HG03159 (cell line): ENCODE measurements around the gene BCAP31.
A peak's percentile ranks its signal among the peaks of the same experiment; 100 is the strongest.
"Not testable (repeated sequence)": the region's sequence is repeated elsewhere in the genome, so short reads cannot be mapped to it uniquely, and the experiment has no call there.

ENCODE experiments used
- ATAC-seq: cut with Tn5 transposase; IDR thresholded peaks from one replicate; pipeline ENCODE4 v1.9.1; 2021; ENCODE audit warnings: mild to moderate bottlenecking, moderate library complexity; ENCODE audit not compliant: unreplicated experiment

BCAP31 gene

DNA sequence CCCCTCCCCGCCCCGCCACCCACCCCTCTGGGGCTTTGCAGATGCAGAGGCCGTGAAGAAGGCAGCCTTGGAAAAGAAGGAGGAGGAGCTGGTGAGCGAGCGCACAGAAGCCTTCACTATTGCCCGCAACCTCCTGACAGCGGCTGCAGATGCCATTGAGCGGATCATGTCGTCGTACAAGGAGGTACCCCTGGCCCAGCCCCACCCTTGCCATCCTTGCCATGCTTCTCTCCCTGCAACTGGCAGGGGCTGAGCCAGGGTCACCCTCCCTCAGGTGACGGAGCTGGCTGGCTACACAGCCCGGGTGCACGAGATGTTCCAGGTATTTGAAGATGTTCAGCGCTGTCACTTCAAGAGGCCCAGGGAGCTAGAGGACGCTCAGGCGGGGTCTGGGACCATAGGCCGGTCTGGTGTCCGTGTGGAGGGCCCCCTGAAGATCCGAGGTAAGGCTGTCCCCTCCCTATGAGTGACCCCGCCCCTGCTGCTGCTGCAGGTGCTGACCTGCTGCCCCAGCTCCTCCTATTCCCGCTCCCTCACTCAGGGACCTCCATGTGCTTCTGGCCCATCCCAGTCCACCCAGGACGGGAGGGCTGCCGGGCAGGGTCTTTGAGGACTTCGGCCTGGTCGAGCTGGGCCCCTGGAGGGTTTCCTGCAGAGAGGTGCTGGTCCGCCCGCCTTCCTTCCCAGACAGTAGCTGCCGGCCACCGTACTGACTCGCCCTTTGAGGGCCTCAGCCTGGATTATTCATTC lies 12.1 kb upstream of the BCAP31 start:
- no peak for ATAC-seq

DNA sequence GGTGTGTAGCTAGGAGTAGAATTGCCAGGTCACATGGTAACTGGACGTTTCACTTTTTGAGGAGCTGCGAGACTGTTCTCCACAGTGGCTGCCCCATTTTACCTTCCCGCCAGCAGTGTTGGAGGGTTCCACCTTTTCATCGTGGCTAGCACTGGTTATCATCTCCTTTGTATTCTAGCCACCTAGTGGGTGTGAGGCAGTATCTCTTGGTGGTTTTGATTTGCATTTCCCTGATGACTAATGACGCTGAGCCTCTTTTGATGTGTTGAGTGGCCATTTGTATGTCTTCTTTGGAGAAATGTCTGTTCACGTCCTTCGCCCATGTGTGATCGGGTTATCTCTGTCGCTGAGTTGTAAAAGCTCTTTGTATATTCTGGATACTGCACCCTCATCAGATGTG lies 11.1 kb upstream of the BCAP31 start:
- no peak for ATAC-seq

DNA sequence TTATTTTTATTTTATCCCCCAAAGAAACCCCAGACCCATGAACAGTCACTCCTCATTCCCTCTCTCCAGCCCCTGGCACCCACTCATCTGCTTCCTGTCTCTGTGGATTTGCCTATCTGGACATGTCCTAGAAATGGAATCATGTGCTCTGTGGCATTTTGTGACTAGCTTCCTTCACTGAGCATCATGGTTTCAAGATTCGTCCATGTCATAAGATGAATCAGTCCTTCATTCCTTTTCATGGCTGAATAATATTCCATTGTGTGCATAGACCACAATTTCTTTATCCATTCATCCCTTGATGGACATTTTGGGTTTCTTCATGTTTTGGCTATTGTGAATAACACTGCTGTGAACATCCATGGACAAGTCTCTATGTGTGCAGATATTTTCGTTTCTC lies 10.7 kb upstream of the BCAP31 start:
- ATAC-seq, result no peak

DNA sequence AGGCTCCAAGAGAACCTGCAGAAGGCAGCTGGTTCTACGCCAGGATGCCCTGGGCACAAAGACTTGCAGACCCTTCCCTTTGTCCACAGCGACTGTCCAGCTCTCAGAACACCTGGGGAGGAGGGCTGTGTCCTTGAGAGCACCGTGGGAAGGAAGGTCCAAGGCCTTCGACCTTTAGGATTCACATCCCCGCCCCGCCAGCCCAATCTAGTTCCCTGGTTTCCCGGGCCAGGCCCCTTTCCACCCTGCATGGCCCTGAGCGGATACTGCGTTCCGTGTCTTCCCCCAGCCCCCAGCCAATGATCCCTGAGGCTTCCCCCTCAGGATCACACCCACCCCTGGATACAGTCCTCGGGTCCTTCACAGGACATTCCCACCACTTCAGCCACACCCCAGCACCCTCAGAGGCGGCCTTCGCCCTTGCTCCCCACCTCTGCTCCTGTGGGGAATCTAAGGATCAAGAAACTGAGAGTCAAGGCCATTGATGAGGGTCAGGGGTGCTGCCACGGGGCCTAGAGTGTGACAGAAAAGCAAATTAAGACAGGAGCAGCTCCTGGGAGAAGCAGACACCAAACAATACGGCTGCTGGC lies 9.6 kb upstream of the BCAP31 start:
- no peak for ATAC-seq

GRCh38 chrX:153732401-153732800 lies 8.2 kb upstream of the BCAP31 start:
- ATAC-seq, result no peak

DNA sequence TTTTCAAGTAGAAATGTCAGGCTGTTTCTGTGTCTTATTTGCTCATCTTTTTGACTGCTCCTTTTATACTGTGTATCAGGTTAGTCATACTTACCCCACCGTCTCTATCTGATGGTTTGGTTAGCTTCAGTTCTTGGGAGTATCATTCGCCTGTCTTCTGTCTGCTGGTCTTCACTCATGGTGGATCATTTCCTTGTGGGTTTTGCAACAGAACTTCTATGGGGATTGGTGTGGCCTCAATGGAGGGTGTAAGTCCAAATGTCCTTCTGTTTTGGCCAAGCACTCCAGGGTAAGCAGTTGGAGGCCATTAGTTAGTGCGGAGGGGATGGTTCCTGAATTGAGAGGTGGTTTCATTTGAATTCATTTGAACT lies 7.6 kb upstream of the BCAP31 start:
- ATAC-seq, result no peak

DNA sequence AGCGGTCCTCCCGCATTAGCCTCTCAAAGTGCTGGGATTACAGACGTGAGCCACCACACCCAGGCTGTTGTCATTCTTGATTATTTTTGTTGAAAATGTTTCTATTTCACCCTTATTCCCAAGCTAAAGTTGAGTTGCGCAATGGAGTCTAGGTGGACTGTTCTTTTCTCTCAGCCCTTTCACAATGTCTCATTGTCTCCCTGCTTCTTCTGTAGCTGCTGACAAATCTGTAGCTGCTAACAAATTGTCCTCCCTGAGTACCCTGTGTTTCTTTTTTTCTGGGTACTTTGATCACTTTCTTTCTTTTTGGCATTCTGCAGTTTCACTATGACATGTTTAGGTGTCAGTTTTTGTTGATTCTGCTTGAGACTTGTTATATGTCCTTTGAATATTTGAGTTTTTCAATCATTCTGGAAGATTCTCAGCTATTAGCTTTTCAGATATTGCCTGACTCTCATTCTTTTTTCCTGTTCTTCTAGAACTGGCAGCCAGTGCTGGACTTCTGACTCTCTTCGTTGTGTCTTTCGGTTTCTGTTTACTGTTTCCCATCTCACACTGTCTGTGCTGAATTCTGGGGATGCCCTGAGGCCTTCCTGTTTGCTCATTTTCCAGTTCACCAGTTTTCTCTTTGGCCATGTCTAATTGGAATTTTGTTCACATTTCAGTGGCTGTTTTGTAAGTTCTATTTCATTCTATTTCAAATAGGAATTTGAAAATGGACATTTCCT lies 7.1 kb upstream of the BCAP31 start:
- no peak for ATAC-seq

- ATAC-seq, result not testable (repeated sequence)
These were observed 5.9 kb upstream of the BCAP31 start for GRCh38 chrX:153730115-153730514.

DNA sequence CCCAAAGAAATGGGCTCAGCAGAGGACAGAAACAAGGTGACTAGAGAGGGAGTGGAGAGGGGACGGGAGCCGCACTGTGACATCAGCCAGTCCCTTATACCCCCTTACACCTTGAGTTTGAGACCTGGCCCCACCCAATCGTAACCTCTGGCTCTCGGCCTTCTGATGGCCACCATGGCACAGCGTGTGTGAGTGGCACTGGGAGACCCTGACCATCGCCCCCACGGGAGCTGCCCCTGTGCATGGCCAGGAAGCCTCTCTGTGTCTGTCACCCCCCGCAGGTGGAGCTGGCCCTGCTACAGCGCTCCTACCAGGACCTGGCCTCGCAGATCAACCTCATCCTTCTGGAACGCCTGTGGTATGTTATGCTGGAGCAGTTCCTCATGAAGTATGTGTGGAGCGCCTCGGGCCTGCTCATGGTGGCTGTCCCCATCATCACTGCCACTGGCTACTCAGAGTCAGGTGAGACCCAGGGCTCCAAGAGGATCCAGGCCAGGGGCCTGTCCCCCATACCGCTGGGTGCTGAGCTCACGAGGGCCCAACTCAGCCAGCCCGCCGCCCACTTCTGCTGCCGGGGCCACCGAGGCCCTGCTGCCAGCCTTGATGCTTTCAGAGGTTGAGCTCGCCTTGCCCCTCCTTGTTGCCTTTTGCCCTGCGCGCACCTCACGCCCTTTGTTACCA lies 4.9 kb upstream of the BCAP31 start:
- ATAC-seq, result no peak

DNA sequence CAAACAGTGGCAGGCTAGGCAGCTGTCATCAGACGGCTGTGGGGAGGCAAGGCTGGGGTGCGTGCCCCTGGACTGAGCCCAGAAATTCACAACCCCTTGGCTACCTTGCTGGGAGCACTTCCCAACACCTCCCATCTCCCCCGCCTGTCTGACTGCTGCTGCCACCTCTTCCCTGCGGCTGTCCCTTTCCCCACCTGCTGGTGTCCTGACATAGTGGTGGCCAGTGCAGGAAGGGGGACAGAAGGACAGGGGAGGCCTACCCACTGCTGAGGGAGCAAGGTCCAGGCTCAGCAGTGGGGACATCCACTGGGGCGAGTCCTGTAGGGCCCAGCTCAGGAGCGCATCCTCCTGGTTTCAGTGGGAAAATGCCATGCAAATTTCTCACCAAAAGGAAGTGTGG lies 3.9 kb upstream of the BCAP31 start:
- ATAC-seq, result no peak

DNA sequence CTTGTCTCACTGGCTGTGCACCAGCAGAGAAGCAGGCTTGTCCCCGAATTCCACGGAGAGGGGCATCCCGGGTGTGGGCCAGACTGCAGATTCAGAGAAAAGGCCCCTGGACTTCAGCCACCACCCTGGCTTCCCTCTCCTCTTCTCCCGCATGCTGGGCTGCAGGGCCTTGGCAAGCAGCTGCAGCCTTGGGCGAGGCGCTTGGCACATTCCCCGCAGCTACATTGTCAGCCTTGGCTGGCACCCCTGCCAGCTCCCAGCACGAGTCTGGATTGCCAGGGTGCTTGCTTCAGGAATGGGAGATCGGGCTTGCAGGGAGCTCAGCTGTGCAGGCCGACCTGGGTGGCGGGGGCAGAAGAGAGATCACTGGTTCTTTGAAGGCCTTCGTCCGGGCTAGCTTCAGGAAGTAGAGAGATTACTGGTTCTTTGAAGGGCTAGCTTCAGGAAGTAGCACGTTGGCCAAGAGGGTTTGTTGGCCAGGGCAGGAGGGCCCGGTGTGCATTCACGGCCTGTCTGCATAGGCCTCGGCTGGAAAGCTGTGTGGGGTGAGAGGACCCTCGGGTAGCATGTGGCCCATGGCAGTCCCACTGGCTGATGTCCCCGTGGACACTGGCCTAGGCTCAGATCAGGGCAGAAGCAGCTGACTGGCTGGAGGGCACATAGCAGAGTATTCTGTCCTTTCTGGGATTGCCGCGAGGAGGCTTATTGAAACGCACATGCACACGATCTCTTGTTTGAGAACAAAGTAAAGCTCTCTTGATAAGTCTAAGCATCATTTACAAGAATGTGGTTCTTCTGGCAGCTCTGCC lies 3.1 kb upstream of the BCAP31 start:
- ATAC-seq, result no peak

DNA sequence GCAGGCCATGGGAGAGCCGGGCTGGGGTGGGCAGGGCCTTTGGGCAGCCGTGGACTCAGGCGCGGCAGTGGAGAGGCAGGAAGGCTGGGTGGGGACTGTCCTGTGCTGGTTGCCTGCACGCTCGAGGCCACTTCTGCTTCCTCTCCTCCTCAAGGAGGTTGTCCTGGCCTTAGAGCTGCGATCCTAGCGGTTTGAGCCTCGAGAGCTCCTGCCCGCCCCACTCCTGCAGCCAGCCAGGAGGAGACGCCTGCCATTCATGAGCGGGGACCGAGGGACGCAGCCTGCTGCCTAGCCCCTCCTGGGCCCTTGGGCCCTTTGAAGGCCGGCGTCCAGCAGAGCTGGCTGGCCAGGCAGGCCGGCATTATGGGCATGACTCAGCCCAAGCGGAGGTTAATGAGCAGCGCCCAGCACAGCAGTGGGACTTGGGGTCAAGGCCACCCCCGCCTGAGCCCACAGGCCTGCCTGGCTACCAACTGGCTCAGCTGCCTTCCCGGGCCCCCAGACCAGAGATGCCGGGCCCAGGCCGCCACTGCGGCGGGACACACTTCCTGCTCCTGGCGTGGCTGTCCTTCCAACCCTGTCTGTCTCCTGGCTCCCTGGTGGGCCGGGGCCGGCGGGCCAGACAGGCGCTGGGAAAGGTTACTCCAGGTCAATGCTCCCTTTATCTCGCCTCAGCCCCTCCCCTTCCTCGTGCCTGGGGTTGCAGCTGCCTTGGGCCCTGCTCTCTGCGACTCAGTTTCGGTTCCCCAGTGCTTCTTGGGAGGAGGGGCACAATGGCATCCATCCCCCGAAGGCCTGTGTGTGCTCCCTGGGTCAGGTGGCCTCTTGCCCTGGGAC lies 2.3 kb upstream of the BCAP31 start:
- ATAC-seq, result peak; percentile 51

GRCh38 chrX:153725832-153726285 lies 1.7 kb upstream of the BCAP31 start:
- no peak for ATAC-seq

DNA sequence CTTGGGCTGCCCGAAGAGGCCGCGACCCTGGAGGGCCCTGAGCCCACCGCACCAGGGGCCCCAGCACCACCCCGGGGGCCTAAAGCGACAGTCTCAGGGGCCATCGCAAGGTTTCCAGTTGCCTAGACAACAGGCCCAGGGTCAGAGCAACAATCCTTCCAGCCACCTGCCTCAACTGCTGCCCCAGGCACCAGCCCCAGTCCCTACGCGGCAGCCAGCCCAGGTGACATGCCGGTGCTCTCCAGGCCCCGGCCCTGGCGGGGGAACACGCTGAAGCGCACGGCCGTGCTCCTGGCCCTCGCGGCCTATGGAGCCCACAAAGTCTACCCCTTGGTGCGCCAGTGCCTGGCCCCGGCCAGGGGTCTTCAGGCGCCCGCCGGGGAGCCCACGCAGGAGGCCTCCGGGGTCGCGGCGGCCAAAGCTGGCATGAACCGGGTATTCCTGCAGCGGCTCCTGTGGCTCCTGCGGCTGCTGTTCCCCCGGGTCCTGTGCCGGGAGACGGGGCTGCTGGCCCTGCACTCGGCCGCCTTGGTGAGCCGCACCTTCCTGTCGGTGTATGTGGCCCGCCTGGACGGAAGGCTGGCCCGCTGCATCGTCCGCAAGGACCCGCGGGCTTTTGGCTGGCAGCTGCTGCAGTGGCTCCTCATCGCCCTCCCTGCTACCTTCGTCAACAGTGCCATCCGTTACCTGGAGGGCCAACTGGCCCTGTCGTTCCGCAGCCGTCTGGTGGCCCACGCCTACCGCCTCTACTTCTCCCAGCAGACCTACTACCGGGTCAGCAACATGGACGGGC lies 1.0 kb upstream of the BCAP31 start:
- no peak for ATAC-seq

DNA sequence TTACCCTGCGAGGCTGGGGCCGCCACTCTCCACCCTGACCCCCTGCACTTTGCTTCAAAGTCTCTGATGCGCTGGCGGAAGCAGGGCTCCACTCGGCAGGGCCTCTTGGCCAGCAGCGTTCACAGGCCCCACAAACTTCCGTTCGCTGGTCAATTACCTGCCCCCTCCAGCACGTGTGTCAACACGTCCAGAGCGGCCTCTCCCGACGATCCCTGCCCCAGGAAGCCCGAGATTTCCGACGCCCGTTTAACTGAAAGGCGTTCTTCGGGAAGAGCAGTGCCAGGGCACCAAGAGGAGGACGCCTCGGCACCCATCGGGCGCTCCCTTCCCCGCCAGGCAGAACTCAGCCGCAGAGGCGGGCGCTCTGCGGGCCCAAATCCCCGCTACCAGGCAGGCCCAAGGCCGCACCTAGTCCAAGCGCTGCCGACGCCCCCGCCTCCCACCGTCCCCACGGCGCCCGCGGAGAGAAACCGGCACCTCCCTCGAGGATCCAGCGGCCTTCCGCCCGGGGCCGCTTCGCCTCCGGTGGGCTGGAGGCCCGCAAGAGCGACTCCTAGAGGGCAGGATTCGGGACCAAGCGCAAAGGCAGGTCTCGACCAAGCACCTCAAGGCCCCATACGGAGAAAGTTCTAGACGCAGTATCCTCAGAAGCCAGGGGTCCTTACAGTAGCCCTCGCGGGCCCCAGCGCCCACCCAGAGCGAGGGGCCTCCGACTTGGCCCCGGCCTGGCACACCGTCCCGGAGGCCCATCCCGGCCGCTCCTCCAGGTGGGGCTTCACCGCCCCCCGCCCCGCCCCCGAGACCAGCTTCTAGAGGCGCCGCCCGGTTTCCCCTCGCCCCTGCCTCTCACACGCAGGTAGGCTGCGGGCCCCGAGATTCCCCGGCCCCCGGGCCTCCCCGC lies 586 bp downstream of the BCAP31 start:
- peak; percentile 33 for ATAC-seq

DNA sequence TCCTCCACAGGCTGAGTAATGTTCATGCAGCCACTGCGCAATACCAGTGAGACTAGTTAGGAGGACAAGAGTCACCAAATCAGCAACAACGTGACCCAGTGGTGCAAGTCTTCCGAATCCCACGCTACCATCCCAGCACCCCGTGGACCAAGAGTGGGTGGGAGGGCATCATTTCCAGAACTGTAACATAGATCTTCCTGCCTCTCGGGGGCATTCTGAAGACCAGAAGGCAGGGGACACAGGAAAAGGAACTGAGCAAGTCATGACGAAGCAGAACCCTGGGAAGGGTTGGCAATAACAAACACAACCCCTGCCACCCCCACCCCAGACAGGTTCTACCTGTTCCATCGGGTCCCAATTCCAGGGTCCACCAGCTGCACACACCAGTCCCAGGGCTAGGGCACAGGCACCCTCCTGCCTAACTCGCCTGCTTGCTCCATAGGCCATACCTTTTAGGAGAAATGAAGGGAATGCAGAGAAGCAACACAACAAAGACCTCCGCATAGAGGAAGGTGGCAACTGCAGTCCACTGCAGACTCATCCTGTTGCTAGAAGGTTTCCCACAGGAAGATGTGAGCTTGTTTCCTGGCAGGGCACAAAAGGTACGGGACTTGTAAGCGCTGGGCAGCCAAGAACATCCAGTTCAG lies 1.4 kb downstream of the BCAP31 start:
- no peak for ATAC-seq

DNA sequence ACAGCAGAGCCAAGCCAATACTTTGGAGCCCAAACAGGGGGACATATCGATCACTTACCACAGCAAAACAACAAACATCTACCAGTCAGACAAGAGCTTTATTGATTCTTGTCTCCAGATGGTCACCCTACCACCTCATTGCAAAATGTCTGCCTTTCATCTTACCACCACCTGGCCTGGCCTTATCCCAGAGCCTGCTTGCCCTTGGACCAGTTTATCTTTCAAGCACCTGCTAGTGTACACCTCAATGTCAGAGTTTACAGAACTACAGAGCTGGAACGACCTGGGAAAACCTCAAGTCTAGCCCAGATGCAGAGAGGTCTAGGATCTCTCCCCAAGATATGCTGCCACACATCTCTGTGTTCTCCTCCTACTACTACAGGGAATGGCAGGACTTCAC lies 4.5 kb downstream of the BCAP31 start:
- ATAC-seq, result no peak

DNA sequence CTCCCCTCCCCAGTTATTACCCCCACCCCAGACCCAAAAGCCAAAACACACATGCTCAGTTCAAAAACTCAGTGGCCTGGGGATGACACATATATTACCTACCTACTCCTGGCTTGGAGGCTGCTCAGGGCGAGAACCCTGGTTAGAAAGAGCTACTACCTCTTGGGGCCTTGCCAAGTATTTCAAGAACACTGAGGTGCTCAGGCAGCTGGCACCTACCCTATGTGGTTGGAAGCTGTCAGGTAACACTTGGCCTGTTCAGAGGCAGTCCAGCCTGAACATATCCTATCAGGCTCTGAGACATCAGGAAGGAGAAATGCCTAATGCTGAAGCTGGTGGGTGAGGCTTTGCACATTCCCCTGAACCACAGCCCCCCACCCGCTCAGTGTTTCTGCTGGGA lies 4.9 kb downstream of the BCAP31 start:
- no peak for ATAC-seq
